ENCODE measurements around the gene CRACR2B. TPM values are rescaled to one million over a fixed set of nuclear protein-coding genes. Genes with fewer than 3 reads are reported as not detected.

Gene CRACR2B
- 100 to 1,000 TPM; 117 to 122 TPM for total RNA-seq
- long read RNA-seq, transcript CRACR2B-202 (9 exons, 1,578 nt), result major isoform, 25 of 182 reads
- long read RNA-seq, partial matches to known transcripts, result 39 of 182 reads
- long read RNA-seq, other reads (novel, unspliced or antisense), result 112 of 182 reads

DNA sequence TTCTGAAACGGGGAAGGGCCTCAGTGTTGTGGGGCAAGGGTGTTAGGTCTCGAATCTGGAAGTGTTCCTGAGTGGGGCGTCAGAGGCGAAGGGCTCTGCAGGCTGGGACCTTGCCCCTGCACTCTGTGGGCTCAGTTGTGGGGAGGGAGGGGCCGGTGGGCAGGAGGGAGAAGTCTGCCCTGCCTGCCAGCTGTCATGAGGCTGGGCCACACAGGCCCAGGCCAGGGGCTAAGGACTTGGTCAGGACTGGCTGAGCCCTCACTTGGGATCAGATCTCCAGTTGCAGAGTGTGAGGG, at the start of gene CRACR2B:
CRACR2B (plus strand) TSS at position 23 of the 296 bp plus-strand sequence. CDS start 689 bp downstream, outside the sequence.
- DNase-seq, result peak; percentile 81 to 86
- ATAC-seq, result no peak
- intact Hi-C loops (cut with DNase I, micrococcal nuclease), result no loop called here

DNA sequence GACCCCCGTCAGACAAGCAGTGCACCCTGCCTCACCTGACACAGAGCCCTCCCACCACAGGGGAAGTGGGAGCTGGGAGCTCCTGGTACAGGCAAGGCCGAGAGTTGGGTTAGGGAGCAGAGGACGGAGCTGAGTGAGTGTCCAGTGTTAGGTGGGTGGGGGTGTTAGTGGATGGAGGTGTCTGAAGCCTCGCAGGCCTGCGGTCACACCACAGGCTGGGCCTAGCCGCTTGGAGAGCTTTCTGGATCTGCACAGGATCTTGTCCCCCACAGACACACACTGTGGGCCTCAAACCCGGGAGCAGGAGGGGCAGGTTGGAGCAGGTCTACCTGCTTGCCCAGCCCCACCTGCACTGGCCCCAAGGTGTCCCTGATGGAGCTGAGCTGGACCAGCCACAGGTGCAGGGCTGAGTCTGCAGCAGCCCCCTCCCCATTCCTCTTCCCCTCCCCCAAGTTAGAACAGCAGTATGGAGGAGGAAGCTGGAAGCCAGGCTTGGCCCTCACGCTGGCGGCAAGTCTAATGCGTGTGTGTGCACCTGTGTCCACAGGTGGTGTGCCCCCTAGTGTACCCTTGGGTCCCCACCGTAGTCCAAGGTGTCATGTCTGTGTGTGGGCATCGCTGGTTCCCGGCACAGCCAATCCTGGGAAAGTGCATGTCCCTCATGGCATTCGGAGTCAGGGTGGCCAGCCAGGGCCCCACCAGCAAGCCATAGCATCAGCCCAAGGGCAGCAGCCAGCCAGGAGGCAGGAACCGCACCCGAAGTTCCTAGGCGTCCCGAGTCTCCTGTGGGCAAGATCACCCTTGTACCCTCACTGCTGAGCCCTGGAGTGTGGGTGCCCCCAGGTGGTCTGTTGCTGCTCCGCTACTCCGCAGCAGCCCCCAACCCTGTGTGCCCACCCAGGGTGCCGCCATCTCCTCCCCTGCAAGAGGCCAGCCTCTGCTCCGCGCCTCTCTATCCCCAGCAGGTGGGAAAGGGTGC, 48.5 kb upstream of the CRACR2B start:
- ATAC-seq (no peak), DNase-seq (no peak)
- intact Hi-C loops (cut with DNase I, micrococcal nuclease), result no loop called here

DNA sequence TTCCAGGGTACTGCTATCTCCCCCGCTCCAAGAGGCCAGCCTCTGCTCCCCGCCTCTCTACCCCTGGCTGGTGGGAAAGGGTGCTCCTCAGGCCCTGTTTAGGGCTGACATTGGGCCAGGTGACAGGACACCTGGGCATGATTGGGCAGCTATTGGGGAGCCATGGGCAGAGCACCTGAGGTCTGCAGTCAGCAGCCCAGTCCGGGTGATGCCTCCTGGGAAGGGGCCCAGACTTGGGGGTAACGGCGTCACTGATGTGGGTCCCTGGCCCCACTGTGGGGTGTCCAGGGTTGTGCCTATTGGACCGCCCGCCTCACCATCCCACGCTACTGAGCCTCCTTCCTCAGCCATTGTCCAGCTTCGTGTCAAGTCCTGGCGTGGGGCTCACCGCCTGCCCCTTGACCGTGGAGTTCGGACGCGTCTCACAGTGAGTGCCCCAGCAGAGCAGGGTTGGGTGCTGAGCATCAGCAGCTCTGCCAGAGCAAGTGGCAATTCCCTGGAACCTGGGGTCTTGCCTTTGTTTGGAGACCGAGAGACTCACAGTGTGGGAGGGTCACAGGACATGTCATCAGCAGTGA, 47.7 kb upstream of the CRACR2B start:
- ATAC-seq (no peak), DNase-seq (no peak)
- intact Hi-C loops (cut with DNase I, micrococcal nuclease), result no loop called here

DNA sequence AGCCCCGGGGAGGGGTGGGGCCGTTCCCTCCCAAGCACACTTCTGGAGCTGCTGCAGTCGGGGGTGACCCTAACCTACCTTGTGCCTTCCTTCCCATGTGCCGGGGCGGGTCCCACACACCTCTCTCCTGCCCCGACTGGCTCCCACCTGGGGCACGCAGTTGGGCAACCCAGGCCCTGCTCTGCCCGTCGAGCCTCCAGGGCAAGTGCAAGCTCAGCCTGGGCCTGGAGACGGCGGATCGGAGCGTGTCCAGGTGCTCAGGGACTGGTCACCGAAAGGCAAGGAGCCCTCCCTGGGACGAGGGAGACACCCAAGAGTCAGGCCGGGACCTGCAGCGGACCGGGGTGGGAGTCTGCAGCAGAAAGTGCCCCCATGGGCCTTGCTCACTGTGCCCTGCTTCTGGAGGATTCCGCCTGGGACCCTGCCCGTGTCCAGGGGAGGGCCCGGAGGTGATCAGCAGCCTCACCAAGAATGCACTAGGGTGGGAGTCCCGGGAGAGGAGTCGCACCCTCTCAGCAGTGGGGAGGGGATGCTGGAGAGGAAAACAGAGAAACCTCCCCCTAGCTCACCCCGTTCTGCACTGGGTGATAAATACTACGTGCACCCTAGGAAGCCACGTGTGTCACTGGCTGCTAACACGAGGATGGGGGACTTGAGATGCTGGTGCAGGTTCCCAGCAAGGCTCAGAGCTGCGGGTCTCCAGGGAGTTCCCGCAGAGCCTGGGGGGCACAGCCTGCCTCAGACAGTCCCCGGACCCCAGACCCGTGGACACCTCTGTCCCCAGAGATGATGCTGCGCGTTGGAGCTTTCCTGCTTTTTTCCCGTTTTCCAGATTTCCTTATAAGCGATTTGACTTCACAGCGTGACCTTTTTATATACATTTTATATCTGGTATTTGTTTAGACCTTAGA, 45.2 kb upstream of the CRACR2B start:
- DNase-seq (peak; percentile 6 to 22), ATAC-seq (no peak)
- intact Hi-C loops (cut with DNase I, micrococcal nuclease), result no loop called here

DNA sequence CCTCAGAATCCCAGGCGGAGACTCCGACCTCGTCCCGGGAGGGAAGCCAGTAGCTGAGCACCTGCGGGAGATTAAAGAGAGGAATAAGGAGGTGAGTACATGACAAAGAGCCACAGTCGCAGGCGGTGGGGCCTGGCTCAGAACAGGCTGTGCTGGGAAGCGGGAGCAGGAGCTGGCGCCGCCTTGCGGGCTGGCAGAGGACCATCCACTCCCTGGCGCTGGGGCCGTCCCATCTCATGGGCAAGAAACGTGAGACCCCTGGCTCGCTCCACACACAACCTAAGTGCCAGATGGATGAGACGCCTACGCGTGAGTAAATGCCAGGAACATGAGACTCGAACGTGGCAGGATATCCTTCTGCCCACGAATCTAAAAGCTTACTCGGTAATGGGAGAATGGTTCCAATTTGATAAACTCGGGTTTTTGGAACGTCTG, 44.1 kb upstream of the CRACR2B start:
- ATAC-seq, result peak; percentile 88
- DNase-seq, result peak; percentile 82 to 84

DNA sequence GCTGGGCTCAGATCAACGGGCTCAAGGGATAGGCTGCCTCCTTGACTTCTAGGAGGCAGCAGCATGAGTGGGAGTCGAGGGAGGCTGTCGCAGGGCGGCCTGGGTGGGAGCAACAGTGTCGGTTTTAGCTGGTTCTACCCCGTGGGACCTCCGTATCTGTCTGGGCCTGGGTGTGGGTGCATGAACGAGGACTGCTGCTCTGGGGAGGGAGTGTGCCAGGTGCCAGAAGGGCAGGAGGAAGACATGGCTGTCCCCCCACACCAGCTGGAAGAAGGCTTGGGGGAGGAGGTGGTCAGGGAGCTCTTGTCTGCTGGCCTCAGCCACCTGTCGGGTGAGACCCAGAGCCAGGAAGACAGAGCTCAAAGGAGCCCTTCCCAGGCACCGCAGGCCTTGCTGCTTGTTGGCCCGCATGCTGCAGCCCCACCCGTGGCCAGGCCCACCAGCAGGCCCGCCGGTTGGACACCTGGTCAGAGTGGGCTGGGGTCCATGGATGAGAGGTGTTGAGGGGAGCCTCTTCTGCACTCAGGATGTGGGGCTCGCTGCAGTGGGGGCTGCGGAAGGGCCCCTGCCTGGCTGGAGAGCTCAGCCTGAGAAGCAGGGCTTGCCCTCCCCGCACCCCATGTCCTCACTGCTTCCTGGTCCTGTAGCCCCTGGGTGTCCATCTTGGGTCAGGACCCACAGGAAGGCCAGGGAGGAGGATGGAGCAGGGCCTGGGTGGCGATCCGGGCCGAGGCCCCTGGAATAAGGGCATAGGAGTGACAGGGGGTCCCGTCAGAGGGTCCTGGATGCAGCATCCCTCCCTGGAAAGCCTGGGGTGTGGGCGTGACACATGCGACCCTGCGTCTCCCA, 41.3 kb upstream of the CRACR2B start:
- DNase-seq (no peak), ATAC-seq (no peak)
- intact Hi-C loops (cut with DNase I, micrococcal nuclease), result no loop called here

More for the DNA sequence above, 44.1 kb upstream of the CRACR2B start:
- intact Hi-C loops (cut with DNase I, micrococcal nuclease), result no loop called here

DNA sequence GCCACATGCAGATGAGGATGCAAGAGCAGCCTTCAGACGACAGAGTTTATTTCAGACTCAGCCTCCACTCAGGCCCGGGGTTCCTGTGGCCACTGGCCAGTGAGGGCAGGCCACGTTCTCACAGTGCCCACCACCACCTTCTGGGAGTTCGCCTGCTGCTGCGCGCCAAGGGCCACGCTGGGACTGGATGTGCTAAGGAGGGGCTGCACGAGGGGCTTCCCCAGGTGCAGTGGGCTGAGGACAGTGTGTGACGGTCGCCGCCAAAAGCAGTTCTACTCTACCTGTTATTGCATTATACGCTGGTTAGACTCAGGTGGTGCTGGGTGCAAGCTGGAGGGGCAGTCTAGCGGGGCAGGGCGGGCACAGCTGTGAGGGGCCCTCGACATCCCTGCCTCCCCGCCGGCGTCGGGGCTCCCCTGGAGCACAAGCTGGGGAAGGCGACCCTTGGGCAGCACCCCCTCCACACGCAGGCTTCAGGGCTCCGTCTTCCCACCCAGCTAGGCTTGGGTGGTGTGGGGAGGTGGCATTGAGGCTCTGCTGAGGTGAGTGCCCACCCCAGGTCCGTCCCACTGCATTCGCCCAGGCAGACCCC, 40.5 kb upstream of the CRACR2B start:
- intact Hi-C loops (cut with DNase I, micrococcal nuclease), result no loop called here
- no peak for ATAC-seq
- no peak for DNase-seq

DNA sequence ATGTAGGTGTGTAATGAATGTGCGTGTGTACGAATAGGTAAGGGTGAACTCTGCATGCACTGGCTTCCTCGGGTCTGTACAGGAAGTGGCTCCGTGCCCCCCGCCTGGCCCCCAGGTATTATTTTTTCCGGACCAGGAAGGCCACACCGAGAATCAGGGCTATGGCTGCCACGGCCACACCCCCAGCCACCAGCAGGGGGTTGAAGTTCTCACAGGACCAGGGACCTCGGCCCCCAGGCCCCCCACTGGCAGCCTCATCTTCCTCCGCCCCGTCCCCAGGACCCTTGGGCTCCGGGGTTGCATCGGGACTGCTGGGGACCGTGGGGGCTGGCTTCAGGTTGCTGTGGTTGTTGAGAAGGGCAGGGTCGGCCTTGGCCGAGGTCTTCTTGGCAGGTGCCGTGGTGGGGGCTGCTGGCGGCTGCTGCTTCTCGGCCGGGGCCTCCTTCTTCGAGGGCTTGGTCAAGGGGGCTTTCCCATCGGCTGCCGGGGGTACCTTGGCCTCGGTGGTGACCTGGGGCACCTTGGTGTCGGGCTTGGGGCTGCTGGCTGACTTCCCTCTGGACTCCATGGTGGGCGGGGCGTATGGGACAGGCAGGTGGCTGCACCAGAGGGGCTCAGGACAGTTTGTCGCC, 39.6 kb upstream of the CRACR2B start:
- DNase-seq, result no peak
- ATAC-seq, result no peak
- intact Hi-C loops (cut with DNase I, micrococcal nuclease), result no loop called here

DNA sequence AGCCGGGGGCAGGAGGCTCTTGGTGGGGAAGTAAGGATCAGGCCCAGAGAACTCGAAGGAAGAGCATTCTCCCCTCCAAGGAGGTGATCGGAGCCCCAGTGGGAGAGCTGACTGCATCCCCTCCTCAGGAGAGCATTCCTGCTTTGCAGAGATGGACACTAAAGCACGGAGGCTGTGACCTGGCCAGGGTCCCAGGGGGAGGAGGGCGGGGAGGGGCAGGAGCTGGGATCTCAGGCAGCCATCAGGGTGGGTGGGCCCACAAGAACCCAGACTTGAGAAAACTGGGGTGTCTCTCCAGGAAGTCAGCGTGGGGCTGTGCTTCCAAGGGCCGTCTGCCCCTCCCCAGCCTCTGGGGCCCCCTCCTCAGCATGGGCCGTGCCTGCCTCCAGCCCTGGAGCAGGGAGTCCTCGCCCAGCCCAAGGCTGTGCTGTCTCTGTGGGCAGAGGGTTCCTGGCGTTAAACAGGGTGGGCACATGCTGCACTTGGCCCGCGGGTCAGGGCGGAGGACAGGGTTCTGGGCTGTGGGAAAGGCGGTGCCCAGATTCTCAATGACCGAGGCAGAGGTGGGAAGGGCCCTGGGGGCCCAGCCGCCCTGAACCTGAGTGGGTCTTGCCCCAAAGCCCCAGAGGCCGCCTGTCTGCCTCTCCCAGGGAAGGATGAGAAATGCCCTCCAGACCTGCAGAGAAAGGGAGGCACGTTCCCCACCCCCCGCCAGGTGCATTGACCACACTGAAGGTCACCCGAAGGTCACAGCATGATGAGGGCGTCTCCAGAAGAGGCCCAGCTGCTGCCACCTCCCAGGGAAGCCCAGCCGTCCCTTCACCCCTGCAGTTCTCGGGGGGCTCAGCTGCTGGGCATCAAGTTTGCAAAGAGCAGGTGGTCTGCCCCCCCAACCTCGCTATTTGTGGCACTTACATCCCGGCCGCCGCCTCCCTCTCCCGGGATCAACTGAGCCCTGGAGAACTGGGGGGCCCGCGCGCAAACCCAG, 38.5 kb upstream of the CRACR2B start:
- intact Hi-C loops (cut with DNase I, micrococcal nuclease), result no loop called here
- no peak for DNase-seq
- peak; percentile 5 for ATAC-seq

DNA sequence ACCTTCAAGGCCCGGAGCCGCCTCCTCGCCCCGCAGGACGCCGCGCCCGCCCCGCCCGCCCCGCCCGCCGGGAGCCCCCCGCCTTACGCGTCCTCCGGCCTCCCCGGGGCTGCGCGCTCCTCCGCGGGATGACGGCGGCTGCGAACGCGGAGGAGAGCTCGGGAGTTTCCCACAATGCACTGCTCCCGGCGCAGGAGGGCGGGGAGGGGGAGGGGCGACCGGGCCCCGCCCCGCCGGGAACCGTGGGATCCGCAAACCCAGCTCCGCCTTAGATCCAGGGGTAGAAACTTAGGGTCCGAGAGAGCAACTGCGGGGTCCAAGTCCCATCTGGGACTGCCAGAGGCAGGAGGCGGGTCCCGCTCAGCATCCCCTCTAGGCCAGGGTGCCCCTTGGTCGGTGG, 37.8 kb upstream of the CRACR2B start, which contains the start of gene CEND1:
CEND1 (minus strand) TSS at position 148 of the 400 bp plus-strand sequence. CDS start 1,514 bp downstream, outside the sequence.
- intact Hi-C loops (cut with DNase I, micrococcal nuclease), result no loop called here
- ATAC-seq, result peak; percentile 30

DNA sequence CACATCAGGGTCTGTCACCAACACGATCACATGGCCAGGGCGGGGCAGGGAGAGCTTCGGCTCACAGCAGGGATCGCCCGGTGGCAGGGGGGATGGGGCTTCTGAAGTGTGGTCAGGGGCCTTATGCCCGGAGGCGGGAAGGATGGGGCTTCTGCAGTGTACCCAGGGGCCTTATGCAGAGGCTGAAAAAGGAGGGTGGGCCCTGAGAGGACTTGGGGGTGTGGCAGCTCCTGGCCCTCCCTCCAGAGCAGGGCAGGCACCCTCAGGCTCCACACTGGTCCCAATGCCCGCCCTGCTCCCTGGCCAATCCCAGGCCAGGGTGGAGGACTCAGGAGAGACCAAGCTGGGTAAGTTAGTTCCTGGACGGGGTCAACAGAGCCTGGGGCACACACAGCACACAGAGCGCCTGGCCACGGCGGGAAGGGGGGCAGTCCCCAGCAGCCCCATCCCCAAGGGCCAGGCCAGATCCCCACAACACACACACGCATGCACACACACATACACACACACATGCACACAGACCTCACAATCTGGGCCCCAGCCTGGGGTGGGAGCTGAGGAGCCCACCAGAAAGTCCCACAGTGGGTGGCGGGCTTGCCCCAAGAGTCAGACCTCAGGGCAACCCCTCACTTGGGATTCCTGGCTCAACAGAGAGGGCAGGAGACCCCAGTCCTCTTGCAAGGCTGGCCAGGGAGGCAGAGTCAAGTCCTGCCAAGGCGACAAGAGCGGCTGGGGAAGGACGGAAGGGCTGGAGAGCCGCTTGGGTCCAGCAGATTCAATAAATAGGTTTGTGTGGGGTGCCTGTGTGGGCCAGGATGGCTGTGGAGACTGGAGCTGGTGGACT, 36.8 kb upstream of the CRACR2B start:
- ATAC-seq (no peak), DNase-seq (no peak)
- intact Hi-C loops (cut with DNase I, micrococcal nuclease), result no loop called here

More for the DNA sequence above, 37.8 kb upstream of the CRACR2B start, which contains the start of gene CEND1:
- peak in 1 of 2 donors; percentile 48 for DNase-seq

DNA sequence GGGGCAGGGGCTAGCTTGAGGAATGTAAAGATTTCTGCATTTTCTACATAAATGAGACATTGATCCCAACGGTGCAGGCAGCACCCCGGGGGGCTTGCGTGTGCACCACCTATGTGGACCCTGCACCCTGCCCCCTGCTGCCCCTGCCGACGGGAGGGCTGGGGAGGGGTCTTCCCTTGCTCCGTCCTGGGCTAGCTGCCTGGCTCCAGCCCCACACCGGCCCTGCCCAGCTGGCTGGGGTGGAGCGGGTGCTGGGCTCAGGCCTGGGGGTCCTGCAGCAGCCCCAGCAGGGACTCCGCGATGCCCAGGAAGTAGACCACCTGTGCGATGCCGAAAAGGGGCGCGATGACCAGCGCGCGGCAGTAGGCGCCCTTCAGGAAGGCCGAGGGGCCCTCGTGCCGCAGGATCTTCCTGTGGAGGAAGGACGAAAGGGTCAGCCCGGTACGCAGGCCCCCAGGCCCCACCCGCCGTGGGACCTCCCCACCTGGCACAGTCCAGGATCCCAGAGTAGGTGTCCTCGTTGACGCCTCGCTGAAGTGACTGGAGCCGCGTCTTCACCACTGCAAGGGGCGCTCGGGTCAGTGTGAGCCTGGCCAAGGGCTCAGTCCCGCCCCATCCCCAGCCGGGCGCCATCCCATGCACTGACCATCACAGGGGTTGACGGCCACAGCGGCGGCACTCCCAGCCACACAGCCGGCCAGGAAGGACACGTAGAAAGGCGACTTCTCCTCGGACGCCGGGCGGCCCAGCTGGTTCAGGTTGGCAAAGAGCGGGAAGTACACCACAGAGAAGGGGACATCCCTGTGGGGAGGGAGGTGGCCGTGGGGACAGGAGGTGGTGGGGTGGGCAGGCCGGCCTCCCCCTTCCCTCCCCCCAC, 35.8 kb upstream of the CRACR2B start:
- no peak for ATAC-seq
- intact Hi-C loops (cut with DNase I, micrococcal nuclease), result no loop called here
- DNase-seq, result no peak

DNA sequence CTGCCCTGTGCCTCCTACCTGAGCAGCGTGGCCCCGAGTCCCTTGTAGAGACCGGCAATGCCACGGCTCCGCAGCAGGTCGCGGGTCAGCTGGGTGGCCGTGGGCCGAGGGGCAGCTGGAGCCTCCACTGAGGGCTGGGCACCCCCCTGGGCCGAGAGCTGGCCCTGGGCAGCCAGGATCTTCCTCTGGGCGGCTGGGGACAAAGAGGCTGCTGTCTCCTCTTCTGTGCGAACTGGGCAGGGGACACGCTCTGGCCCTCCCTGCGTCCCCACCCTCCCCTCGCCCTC, 35.2 kb upstream of the CRACR2B start:
- no peak for ATAC-seq
- intact Hi-C loops (cut with DNase I, micrococcal nuclease), result no loop called here
- no peak for DNase-seq

DNA sequence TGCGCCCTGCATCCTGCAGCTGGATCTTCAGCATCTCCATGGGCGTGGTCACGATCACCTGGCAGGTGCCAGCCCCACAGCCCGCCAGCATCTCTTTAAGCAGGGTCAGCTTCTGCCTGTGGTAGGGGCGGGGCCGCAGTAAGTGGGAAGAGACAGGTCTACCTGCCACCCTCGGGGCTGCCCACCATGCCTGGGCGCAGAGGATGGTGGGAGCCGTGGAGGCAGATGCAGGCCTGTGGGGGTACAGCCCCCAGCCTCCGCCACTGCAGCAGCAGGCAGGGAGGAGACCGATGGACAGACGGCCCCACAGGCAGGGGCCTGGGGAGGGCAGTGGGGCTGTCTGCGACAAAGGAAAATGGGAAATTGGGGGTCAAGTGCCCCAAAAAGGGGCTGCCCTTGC, 34.8 kb upstream of the CRACR2B start:
- intact Hi-C loops (cut with DNase I, micrococcal nuclease), result no loop called here
- no peak for ATAC-seq
- DNase-seq, result no peak

Measured in left colon (tissue), 2 donors.